ENCODE results near the gene FBXO38. TPM values are rescaled to one million over a fixed set of nuclear protein-coding genes. Genes with fewer than 3 reads are reported as not detected.

Gene FBXO38
- total and polyA plus RNA-seq, 2 of the 13 experiments (the other 11 are each of a cell fraction or from before 2014, with no cell fraction given), result 24.8 to 35.9 TPM

DNA sequence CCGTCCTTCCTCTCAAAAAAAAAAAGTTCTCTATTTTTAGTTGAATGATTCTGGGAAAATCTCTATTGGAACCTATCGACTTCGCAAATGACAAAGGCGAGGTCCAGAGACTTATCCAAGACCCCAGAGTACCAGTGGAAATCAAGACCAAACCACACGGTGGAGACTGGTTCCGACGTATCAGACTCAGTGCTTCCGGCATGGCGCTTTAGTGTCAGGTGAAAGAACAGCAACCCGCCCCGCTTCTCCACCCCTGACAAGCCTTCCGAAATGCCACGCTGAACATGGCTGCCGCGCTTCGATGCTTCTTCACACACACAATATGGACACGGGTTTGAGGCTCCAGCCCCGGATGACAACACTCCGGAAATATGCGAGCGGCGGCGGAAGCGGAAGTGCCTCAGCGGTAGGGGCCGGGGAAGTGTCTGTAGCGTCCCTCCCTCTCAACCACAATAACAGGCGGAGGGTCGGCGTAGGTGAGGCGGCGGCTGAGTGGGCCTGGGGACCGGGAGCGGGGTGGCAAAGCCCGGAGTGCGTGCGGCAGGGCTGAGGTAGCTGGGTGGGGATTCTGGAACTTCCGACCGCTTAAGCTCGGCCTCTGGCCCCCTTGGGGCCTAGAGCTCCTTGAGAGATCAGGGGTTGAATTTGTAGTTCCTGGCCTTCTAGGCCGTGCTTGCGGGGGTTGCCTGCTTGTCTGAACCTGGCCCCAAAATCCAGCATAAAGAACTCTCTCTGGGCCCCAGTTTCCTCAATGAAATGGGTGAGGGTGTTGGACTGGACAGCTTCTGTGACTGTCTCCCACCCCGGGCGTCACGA, at the start of gene FBXO38 (continued):
- TF ChIP-seq KIAA2018 (CRISPR knock-in tag; IDR thresholded peaks at IDR 0.05; ENCODE audit: borderline replicate concordance) (no peak), CERS6 (CRISPR knock-in tag; IDR thresholded peaks at IDR 0.05) (0 out of 2 replicates have a peak, but pooled peaks have one; percentile 36), WIZ (CRISPR knock-in tag; IDR thresholded peaks at IDR 0.05) (0 out of 2 replicates have a peak, but pooled peaks have one; percentile 12), ZMYM4 (CRISPR knock-in tag; IDR thresholded peaks at IDR 0.05) (peak; percentile 88), HHEX (CRISPR knock-in tag; IDR thresholded peaks at IDR 0.05) (no peak), KMT2B (CRISPR knock-in tag; IDR thresholded peaks at IDR 0.05) (peak; percentile 92), ZNF367 (CRISPR knock-in tag; IDR thresholded peaks at IDR 0.05; ENCODE audit: borderline replicate concordance) (no peak), LRRFIP1 (CRISPR knock-in tag; conservative IDR thresholded peaks at IDR 0.05) (no peak), ZIK1 (CRISPR knock-in tag; IDR thresholded peaks at IDR 0.05; ENCODE audit: borderline replicate concordance, low read depth) (peak; percentile 47; the same call in 1 of the 2 replicates), ATF1 (CRISPR knock-in tag; IDR thresholded peaks at IDR 0.05) (peak; percentile 84), ZNF83 (CRISPR knock-in tag; IDR thresholded peaks at IDR 0.05; ENCODE audit: borderline replicate concordance) (no peak), RFX3 (CRISPR knock-in tag; IDR thresholded peaks at IDR 0.05) (no peak)
- TF ChIP-seq, protein P1, sequence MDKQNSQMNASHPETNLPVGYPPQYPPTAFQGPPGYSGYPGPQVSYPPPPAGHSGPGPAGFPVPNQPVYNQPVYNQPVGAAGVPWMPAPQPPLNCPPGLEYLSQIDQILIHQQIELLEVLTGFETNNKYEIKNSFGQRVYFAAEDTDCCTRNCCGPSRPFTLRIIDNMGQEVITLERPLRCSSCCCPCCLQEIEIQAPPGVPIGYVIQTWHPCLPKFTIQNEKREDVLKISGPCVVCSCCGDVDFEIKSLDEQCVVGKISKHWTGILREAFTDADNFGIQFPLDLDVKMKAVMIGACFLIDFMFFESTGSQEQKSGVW (CRISPR knock-in tag; IDR thresholded peaks at IDR 0.05; ENCODE audit: borderline replicate concordance), result no peak
- TF ChIP-seq, protein P2, sequence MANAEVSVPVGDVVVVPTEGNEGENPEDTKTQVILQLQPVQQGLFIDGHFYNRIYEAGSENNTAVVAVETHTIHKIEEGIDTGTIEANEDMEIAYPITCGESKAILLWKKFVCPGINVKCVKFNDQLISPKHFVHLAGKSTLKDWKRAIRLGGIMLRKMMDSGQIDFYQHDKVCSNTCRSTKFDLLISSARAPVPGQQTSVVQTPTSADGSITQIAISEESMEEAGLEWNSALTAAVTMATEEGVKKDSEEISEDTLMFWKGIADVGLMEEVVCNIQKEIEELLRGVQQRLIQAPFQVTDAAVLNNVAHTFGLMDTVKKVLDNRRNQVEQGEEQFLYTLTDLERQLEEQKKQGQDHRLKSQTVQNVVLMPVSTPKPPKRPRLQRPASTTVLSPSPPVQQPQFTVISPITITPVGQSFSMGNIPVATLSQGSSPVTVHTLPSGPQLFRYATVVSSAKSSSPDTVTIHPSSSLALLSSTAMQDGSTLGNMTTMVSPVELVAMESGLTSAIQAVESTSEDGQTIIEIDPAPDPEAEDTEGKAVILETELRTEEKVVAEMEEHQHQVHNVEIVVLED (CRISPR knock-in tag; IDR thresholded peaks at IDR 0.05; ENCODE audit: borderline replicate concordance), result peak; percentile 83

Data from HepG2 (cell line).